ENCODE data around the gene YJU2. TPM values are rescaled to one million over a fixed set of nuclear protein-coding genes. Genes with fewer than 3 reads are reported as not detected.

Gene YJU2
- total RNA-seq, 4 donors from 2014 or later, result 17.0 to 29.1 (median 26.4) TPM

DNA sequence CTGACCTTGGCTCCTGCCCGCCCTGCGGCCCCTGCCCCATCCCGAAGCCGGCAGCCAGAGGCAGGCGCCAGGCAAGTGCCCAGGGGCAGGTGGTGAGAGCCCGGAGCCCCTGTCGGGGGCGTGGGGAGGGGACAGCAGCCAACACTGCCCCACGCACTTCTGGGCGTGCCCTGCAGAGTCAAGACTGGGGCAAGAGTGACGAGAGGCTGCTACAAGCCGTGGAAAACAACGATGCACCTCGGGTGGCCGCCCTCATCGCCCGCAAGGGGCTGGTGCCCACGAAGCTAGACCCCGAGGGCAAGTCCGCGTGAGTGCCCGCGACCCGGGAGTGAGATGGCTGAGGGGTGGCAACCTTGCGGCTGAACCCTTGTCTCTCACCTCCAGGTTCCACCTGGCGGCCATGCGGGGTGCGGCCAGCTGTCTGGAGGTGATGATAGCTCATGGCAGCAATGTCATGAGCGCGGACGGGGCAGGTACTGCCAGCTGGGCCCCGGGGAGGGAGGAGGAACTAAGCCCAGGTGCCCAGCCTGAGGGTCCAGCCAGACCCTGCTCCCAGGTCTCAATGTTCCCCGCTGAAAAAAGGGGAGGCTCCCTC is 47.1 kb upstream of the YJU2 start:
- WGBS, result 61% methylated on average over 27 of the region's 33 CpGs
- Histone ChIP-seq H3K9me3 (no peaks in the 10 kb centered on the region), H3K27me3 (peaks cover 3 to 64% (median 34%) of the 10 kb centered on the region in 4 donors), H3K4me3 (no peak overlapping the region), H3K27ac (replicated peaks in 1 of 4) (no peak overlapping the region), H3K36me3 (no peaks in the 10 kb centered on the region), H3K4me1 (peaks cover 0 to 14% (median 14%) of the 10 kb centered on the region in 4 donors)
- DNase-seq (ENCODE audit: extremely low spot score), result no peak
- intact Hi-C loops (cut with DNase I), result no loop called here
- TF ChIP-seq, protein P1, sequence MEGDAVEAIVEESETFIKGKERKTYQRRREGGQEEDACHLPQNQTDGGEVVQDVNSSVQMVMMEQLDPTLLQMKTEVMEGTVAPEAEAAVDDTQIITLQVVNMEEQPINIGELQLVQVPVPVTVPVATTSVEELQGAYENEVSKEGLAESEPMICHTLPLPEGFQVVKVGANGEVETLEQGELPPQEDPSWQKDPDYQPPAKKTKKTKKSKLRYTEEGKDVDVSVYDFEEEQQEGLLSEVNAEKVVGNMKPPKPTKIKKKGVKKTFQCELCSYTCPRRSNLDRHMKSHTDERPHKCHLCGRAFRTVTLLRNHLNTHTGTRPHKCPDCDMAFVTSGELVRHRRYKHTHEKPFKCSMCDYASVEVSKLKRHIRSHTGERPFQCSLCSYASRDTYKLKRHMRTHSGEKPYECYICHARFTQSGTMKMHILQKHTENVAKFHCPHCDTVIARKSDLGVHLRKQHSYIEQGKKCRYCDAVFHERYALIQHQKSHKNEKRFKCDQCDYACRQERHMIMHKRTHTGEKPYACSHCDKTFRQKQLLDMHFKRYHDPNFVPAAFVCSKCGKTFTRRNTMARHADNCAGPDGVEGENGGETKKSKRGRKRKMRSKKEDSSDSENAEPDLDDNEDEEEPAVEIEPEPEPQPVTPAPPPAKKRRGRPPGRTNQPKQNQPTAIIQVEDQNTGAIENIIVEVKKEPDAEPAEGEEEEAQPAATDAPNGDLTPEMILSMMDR (IDR thresholded peaks at IDR 0.05), result no peak

DNA sequence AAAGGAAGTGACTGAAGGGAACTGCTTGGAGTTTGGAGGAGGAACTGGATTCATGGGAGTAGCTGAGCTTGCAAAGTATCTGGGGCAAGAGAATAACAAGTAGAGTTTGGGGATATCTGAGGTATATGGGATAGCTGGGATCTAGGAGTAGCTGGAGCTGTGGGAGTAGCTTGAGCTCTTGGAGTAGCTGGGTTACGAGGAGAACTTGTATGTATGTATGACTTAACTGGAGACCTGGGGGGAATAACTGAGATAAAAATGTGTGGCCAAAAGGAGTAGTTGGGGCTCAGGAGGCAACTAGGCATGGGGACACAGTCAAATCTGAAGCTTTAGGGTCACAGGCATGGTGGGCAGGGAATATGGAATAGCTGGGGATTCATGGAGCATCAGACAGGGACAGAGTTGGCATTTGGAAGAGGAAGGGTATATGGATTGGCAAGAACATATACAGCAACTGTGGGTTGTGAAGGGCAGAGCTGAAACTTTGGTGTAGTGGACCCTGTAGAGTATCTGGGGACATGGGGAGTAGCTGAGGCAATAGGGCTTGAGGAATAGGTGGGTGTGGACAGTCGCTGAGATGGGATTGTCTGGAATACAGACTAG is 45.8 kb upstream of the YJU2 start:
- Histone ChIP-seq H3K36me3 (no peaks in the 10 kb centered on the region), H3K9me3 (no peaks in the 10 kb centered on the region), H3K4me3 (no peak overlapping the region), H3K4me1 (peaks cover 0 to 17% (median 16%) of the 10 kb centered on the region in 4 donors), H3K27me3 (peaks cover 3 to 52% (median 26%) of the 10 kb centered on the region in 4 donors), H3K27ac (replicated peaks in 1 of 4) (no peak overlapping the region)
- WGBS, result 83% methylated on average over 2 of the region's 2 CpGs
- TF ChIP-seq, protein P1 (IDR thresholded peaks at IDR 0.05), result no peak
- TF ChIP-seq POLR2AphosphoS5 (IDR thresholded peaks at IDR 0.05), result no peak
- no peak for TF ChIP-seq EP300 (IDR thresholded peaks at IDR 0.05)
- no peak for TF ChIP-seq POLR2A (IDR thresholded peaks at IDR 0.05; ENCODE audit: low read depth)
- intact Hi-C loops (cut with DNase I), result no loop called here
- no peak for DNase-seq (ENCODE audit: extremely low spot score)

- WGBS, result 78% methylated on average over 4 of the region's 4 CpGs
- intact Hi-C loops (cut with DNase I), result no loop called here
These were observed 45.1 kb upstream of the YJU2 start for GRCh38 chr19:4201798-4202197.

GRCh38 chr19:4206818-4207484 is 39.9 kb upstream of the YJU2 start:
- DNase-seq (ENCODE audit: extremely low spot score), result no peak
- intact Hi-C loops (cut with DNase I), result loop anchor here (5.0 kb wide), 1 partner anchor 65 kb away; no protein-coding TSS in a partner anchor
- no peak overlapping the region for H3K4me3 ChIP-seq
- H3K27me3 ChIP-seq, result peaks cover 0 to 50% (median 0%) of the 10 kb centered on the region in 4 donors
- peaks cover 0 to 8% (median 7%) of the 10 kb centered on the region in 4 donors for H3K4me1 ChIP-seq
- no peaks in the 10 kb centered on the region for H3K36me3 ChIP-seq
- H3K27ac ChIP-seq (replicated peaks in 1 of 4), result no peak overlapping the region
- TF ChIP-seq POLR2A (IDR thresholded peaks at IDR 0.05; ENCODE audit: low read depth), result no peak
- TF ChIP-seq, protein P1 (IDR thresholded peaks at IDR 0.05), result no peak
- TF ChIP-seq POLR2AphosphoS5 (IDR thresholded peaks at IDR 0.05), result no peak
- 81% methylated on average over 10 of the region's 10 CpGs for WGBS
- H3K9me3 ChIP-seq, result no peaks in the 10 kb centered on the region

More at GRCh38 chr19:4201798-4202197, 45.1 kb upstream of the YJU2 start:
- no peak for DNase-seq (ENCODE audit: extremely low spot score)
- peaks cover 3 to 44% (median 20%) of the 10 kb centered on the region in 4 donors for H3K27me3 ChIP-seq
- no peak overlapping the region for H3K4me3 ChIP-seq
- peaks cover 0 to 17% (median 16%) of the 10 kb centered on the region in 4 donors for H3K4me1 ChIP-seq
- TF ChIP-seq POLR2A (IDR thresholded peaks at IDR 0.05; ENCODE audit: low read depth), result no peak
- TF ChIP-seq, protein P1 (IDR thresholded peaks at IDR 0.05), result no peak
- TF ChIP-seq POLR2AphosphoS5 (IDR thresholded peaks at IDR 0.05), result no peak
- TF ChIP-seq EP300 (IDR thresholded peaks at IDR 0.05), result no peak
- H3K9me3 ChIP-seq, result no peaks in the 10 kb centered on the region
- H3K36me3 ChIP-seq, result no peaks in the 10 kb centered on the region
- H3K27ac ChIP-seq (replicated peaks in 1 of 4), result no peak overlapping the region

Data from esophagus muscularis mucosa (tissue), 4 donors.